ENCODE measurements around the gene C1GALT1C1.
"Not testable (repeated sequence)": the region's sequence is repeated elsewhere in the genome, so short reads cannot be mapped to it uniquely, and the experiment has no call there.

Gene C1GALT1C1

GRCh38 chrX:120629667-120630537, at the start of gene C1GALT1C1:
Gene C1GALT1C1 (minus strand): TSS chrX:120630054. CDS start chrX:120627166, 2,888 bp downstream.
- FAIRE-seq (no peak), DNase-seq (ENCODE audit: low spot score) (peak; percentile 73)

GRCh38 chrX:120677004-120677652, 47.3 kb upstream of the C1GALT1C1 start:
- FAIRE-seq (no peak), DNase-seq (ENCODE audit: low spot score) (no peak)

- DNase-seq (ENCODE audit: low spot score), result no peak
- FAIRE-seq, result no peak
Observed at GRCh38 chrX:120672841-120673530, 43.1 kb upstream of the C1GALT1C1 start.

GRCh38 chrX:120672389-120672788, 42.5 kb upstream of the C1GALT1C1 start:
- FAIRE-seq (no peak), DNase-seq (ENCODE audit: low spot score) (peak; percentile 4)

- no peak for DNase-seq (ENCODE audit: low spot score)
- no peak for FAIRE-seq
Observed at GRCh38 chrX:120671963-120672362, 42.1 kb upstream of the C1GALT1C1 start.

- FAIRE-seq, result no peak
- DNase-seq (ENCODE audit: low spot score), result no peak
Observed at GRCh38 chrX:120668357-120668756, 38.5 kb upstream of the C1GALT1C1 start.

- not testable (repeated sequence) for FAIRE-seq
Observed at GRCh38 chrX:120664535-120664934, 34.7 kb upstream of the C1GALT1C1 start.

GRCh38 chrX:120664081-120664480, 34.2 kb upstream of the C1GALT1C1 start:
- FAIRE-seq (no peak), DNase-seq (ENCODE audit: low spot score) (no peak)

More at GRCh38 chrX:120664535-120664934, 34.7 kb upstream of the C1GALT1C1 start:
- not testable (repeated sequence) for DNase-seq (ENCODE audit: low spot score)

- DNase-seq (ENCODE audit: low spot score) (no peak), FAIRE-seq (no peak)
Observed at GRCh38 chrX:120662662-120663061, 32.8 kb upstream of the C1GALT1C1 start.

- FAIRE-seq (no peak), DNase-seq (ENCODE audit: low spot score) (no peak)
Observed at GRCh38 chrX:120660637-120661036, 30.8 kb upstream of the C1GALT1C1 start.

- FAIRE-seq (no peak), DNase-seq (ENCODE audit: low spot score) (no peak)
Observed at GRCh38 chrX:120653000-120653399, 23.1 kb upstream of the C1GALT1C1 start.

- DNase-seq (ENCODE audit: low spot score); FAIRE-seq: not testable (repeated sequence)
Observed at GRCh38 chrX:120652256-120652655, 22.4 kb upstream of the C1GALT1C1 start.

- FAIRE-seq, result no peak
- no peak for DNase-seq (ENCODE audit: low spot score)
Observed at GRCh38 chrX:120647127-120647526, 17.3 kb upstream of the C1GALT1C1 start.

- FAIRE-seq (no peak), DNase-seq (ENCODE audit: low spot score) (no peak)
Observed at GRCh38 chrX:120642871-120643270, 13.0 kb upstream of the C1GALT1C1 start.

GRCh38 chrX:120638619-120639018, 8.8 kb upstream of the C1GALT1C1 start:
- no peak for FAIRE-seq
- DNase-seq (ENCODE audit: low spot score), result no peak

- DNase-seq (ENCODE audit: low spot score), result no peak
- FAIRE-seq, result no peak
Observed at GRCh38 chrX:120625371-120625770, 4.5 kb downstream of the C1GALT1C1 start.

- DNase-seq (ENCODE audit: low spot score) (no peak), FAIRE-seq (no peak)
Observed at GRCh38 chrX:120617996-120618630, 11.7 kb downstream of the C1GALT1C1 start.

- DNase-seq (ENCODE audit: low spot score) (no peak), FAIRE-seq (no peak)
Observed at GRCh38 chrX:120614816-120615215, 15.0 kb downstream of the C1GALT1C1 start.

GRCh38 chrX:120612086-120612485, 17.8 kb downstream of the C1GALT1C1 start:
- FAIRE-seq, result no peak
- DNase-seq (ENCODE audit: low spot score), result no peak

- FAIRE-seq, result no peak
- DNase-seq (ENCODE audit: low spot score), result peak; percentile 2
Observed at GRCh38 chrX:120604361-120604782, 25.5 kb downstream of the C1GALT1C1 start.

- FAIRE-seq (no peak), DNase-seq (ENCODE audit: low spot score) (peak; percentile 62)
Observed at GRCh38 chrX:120603707-120604360, 26.0 kb downstream of the C1GALT1C1 start, which contains the start of gene MCTS1. Gene MCTS1 (plus strand): TSS chrX:120604101. CDS start chrX:120604237, 136 bp downstream.

Measured in urothelium cell line (cell line).